Cardiac septum (tissue), 1 donor: ENCODE measurements around the gene ASPDH. TPM values are rescaled to one million over a fixed set of nuclear protein-coding genes. Genes with fewer than 3 reads are reported as not detected.

ENCODE experiments used
- DNase-seq: peaks from one replicate; pipeline ENCODE4 v3.0.0-alpha.2; 2020; ENCODE audit warnings: low spot score
- intact Hi-C: fragments of 100-400 bp; cut with DNase I; formaldehyde crosslinking; loops from one replicate; pipeline ENCODE4 v1.14.0; 2022
- total RNA-seq: library from RNA; stranded (reverse); fragmentation: NEBNext Ultra II Directional; extraction: Animal tissue kit (Norgen Biotek cat#: 25700); gene quantifications from one replicate; pipeline ENCODE4 v1.2.1, GENCODE V29; 2021
- donor health status: DM: no; HTN: no; CAD: no.

ASPDH gene
- total RNA-seq, 1 donor from 2014 or later, result not detected

GRCh38 chr19:50465986-50466705 lies 47.6 kb downstream of the ASPDH start:
- no peak for DNase-seq

GRCh38 chr19:50465000-50465399 lies 48.7 kb downstream of the ASPDH start:
- DNase-seq, result no peak
- intact Hi-C loops, result no loop called here

More at GRCh38 chr19:50465986-50466705, 47.6 kb downstream of the ASPDH start:
- intact Hi-C loops, result no loop called here

- intact Hi-C loops, result no loop called here
- DNase-seq, result no peak
These were observed 49.4 kb downstream of the ASPDH start for GRCh38 chr19:50464348-50464747.

DNA sequence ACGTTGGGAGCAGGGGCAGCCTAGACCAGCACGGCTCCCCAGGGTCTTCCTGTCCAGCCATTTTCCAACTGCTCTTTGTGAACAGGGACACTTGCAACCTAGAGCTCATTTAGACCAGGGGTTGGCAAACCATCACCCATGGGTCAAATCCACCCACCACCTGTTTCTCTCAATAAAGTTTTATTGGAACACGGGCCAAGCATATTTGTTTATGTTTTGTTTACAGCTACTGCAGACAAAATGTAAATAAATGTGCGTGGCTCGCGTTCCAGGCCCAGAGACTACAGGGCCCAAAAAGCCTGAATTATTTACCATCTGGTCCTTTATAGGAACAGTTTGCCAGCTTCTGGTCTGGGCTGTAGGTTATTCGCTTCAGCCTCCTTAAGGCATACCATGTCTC lies 50.7 kb downstream of the ASPDH start:
- no peak for DNase-seq
- intact Hi-C loops, result no loop called here

Other genes starting within 250 kb of the ASPDH start
- gene KCNC3, start 184.5 kb downstream of the ASPDH start, total RNA-seq, result 3.8 TPM
- gene NAPSA, start 148.3 kb downstream of the ASPDH start, total RNA-seq, result 0.24 TPM
- 86.3 TPM for gene NR1H2, start 137.5 kb downstream of the ASPDH start, total RNA-seq
- gene POLD1, start 129.6 kb downstream of the ASPDH start, total RNA-seq, result 8.0 TPM
- not detected for gene SPIB, start 95.0 kb downstream of the ASPDH start, total RNA-seq
- gene MYBPC2, start 81.0 kb downstream of the ASPDH start, total RNA-seq, result not detected
- gene EMC10, start 37.4 kb downstream of the ASPDH start, total RNA-seq, result 106 TPM
- 1.1 TPM for gene GARIN5A, start 37.1 kb downstream of the ASPDH start, total RNA-seq
- gene JOSD2, start 2.7 kb downstream of the ASPDH start, total RNA-seq, result 36.1 TPM
- gene LRRC4B, start 54.5 kb upstream of the ASPDH start, total RNA-seq, result 0.81 TPM
- not detected for gene SYT3, start 126.0 kb upstream of the ASPDH start, total RNA-seq
- gene C19orf81, start 135.5 kb upstream of the ASPDH start, total RNA-seq, result 2.1 TPM
- gene SHANK1, start 205.9 kb upstream of the ASPDH start, total RNA-seq, result 1.3 TPM
- gene CLEC11A, start 209.5 kb upstream of the ASPDH start, total RNA-seq, result 5.1 TPM